C1 segment of cervical spinal cord (tissue), 14 donors: Measurements from ENCODE around the gene PRDM10.
"Not testable (repeated sequence)": the region's sequence is repeated elsewhere in the genome, so short reads cannot be mapped to it uniquely, and the experiment has no call there.

Experiments used
- DNase-seq, 14 donors: peaks; one replicate each; lab custom pipeline; 2025; lab: John Stamatoyannopoulos, UW

Gene PRDM10

GRCh38 chr11:130015846-130016245, 13.2 kb upstream of the PRDM10 start:
- not testable (repeated sequence) for DNase-seq

DNA sequence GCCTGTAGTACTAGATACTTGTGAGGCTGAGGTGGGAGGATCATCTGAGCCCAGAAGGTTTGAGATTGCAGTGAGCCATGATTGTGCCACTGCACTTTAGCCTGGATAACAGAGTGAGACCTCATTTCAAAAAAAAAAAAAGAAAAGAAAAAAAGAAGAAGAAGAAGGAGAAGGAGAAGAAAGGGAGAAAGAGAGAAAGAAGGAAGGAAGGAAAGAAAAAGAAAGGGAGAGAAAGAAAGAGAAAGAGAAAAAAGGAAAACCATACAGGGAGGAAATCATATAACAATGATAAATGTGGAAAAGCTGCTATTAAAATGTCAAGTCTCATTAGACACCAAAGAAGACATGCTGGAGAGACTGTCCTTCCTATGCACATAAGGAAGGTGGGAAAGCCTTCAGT, 5.7 kb upstream of the PRDM10 start:
- no peak for DNase-seq

- no peak for DNase-seq
Observed at GRCh38 chr11:130006929-130007328, 4.3 kb upstream of the PRDM10 start.

DNA sequence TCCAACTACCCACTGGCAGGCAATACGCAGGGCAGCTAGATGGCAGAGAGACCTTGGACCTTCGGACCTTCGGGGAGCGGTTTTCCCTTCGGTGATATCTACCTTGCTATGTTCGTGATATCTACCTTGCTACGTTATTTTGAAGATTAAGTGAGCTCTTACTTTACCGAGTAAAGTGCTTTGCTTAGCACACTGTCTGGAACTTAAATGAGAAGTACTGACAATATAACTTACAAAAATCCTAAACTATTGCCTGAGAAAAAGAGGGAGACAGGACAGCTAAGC, 1.0 kb upstream of the PRDM10 start:
- peak in 1 of 14 donors; percentile 64 for DNase-seq

DNA sequence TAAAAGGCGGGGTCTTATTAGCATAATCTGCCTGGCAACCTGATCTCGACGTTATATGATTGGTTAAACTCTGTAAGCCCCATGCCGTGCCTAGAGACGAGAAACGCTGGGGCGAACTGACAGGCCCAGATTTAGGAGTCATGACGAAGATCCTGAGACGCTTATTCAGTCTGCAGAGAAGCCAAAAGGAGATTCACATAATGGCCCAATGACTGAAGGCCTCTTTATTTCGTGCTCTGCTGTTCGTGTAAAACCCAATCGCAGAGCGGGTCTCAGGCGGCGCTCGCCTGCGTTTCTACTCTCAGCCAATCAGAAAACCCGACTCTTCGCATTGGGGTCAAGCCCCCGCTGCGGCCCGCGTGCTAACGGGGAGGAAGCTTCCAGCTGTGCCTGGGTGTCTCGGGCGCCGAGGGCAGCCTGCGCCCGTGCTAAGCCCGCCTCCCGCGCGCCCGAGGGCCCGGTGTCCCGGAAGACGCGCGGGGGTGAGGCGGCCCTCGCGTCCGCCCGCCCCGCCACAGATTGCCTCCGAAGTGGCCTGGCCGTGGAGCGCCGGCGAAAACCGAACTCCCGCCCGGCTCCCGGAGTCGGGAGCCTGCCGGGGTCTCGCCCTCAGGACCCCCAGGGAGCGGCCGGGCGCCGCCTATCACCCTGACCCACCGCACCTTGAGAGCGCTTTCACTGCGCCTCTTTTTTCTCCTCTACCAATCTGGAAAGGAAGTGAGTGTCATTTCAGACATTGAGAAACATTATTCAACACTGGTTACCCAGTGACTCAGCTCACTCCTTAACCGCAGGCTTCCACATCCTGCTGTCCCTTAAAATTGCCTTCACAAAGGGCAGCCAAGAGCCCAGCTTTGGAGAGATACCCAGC, 446 bp upstream of the PRDM10 start:
- peak; percentile 76 to 99 (median 98) for DNase-seq

DNA sequence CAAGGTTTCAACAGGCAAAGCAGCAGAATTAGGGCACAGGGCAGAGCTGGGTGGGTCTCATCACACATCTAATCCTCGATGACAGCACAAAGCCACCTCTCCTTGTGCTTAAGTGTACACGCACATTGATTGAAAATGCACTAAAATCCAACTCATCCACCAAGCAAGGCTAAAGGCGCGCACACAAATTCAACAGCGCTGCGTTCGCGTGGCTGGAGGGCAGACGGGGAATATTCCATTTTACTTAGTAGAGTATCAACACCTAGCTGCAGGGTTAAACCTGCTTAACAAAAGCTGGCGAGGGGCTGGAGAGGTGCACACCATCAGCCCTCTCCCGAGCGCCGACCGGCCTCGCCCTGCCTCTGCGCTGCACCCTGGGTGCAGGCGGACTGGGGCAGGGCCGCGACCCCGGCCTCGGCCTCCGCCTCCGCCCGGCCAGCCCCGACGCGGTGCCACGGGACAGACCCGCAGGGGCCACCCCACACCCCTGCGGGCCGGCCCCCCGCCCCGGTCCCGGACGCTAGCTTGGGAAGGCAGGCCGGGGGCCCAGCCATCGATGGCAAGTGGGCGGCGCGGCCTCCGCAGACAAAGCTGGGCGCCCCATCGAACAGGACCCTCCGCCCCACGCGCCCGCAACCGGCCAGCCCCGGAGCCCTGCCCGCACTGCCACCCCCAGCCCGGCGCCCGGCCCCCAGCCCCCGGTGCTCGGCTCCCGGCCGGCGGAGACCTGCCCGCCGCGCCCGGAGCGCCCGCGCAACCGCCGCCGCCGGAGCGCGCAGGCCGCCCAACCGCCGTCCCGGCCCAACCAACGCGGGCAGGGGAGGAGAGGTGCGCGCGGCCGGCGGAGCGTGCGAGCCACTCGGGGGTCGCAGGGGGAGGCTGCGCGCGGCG, 929 bp downstream of the PRDM10 start:
- peak in 10 of 14 donors; percentile 10 to 74 (median 61) for DNase-seq

GRCh38 chr11:130000552-130001176, 2.0 kb downstream of the PRDM10 start:
- DNase-seq: no peak

- DNase-seq: no peak
Observed at GRCh38 chr11:129999407-129999806, 3.2 kb downstream of the PRDM10 start.

GRCh38 chr11:129998905-129999304, 3.7 kb downstream of the PRDM10 start:
- no peak for DNase-seq

DNA sequence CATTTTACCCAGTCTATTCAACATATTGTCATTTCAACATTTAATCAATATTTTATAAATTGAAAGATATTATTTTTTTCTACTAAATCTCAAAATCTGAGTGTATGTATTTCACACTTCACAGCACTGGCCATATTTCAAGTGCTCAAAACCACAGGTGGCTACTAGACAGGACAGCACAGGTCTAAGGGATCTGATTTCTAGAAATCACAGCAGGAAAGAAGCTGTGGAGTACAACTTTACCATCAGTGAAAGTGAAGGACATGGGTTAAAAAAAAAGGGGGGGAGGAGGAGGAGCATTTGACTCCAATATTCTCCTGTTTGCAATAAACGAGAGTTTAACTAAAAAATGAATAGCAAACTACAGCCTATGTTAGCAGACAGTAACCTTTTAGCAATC, 4.5 kb downstream of the PRDM10 start:
- no peak for DNase-seq

DNA sequence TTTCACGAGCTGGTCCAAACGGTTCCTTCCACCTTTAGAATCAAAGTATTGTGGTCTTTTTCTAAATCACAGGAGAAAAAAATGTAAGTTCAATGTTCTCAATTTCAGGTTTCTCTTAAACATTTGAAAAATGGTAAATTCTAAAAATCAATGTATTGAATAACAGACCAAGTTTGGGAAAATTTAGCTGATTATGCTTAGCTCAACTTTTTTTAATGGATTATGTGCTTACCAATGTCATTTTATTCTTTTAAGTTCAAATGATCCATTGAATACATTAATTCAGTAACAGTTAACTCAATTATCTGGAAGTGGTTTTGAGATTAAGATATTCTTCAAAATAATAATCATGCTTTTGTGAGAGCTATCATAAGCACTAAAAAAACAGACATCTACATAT, 5.1 kb downstream of the PRDM10 start:
- DNase-seq: no peak

- DNase-seq: no peak
Observed at GRCh38 chr11:129996113-129996870, 6.3 kb downstream of the PRDM10 start.

GRCh38 chr11:129995163-129995562, 7.5 kb downstream of the PRDM10 start:
- no peak for DNase-seq

DNA sequence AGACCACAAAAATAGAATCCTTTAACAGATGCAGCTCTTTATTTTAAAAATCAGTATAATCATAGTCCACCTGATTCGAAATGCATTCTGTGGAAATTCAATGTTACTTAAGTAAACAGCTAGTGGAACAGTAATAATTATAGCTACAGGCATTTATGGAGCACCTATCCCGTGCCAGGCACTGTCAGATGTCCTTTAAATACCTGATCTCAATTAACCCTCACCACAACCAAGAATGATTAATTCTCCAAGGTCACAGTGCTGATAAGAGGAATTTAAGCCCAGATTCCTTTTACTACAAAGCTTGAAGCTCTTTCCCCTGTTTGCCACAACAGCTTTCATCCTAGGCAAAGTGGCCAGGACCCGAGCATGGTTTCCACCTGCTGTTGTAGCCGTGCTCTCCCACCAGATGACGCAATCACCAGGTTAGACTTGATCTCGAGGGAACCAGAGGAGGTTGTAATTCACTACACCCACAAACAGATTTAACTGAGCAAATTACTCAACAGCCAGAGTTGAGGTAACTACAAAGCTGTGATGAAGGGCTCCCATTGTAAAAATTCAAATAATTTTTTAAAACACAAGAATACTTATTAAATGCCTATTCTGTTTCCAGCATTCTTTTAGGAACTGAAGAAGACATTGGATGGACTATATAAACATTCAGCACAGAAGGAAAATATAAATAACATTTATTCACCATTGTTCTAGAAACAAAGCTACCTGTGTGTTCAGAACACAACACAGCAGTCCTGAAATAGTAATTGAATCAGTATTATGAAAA, 10.3 kb downstream of the PRDM10 start:
- DNase-seq: peak in 1 of 14 donors; percentile 77

DNA sequence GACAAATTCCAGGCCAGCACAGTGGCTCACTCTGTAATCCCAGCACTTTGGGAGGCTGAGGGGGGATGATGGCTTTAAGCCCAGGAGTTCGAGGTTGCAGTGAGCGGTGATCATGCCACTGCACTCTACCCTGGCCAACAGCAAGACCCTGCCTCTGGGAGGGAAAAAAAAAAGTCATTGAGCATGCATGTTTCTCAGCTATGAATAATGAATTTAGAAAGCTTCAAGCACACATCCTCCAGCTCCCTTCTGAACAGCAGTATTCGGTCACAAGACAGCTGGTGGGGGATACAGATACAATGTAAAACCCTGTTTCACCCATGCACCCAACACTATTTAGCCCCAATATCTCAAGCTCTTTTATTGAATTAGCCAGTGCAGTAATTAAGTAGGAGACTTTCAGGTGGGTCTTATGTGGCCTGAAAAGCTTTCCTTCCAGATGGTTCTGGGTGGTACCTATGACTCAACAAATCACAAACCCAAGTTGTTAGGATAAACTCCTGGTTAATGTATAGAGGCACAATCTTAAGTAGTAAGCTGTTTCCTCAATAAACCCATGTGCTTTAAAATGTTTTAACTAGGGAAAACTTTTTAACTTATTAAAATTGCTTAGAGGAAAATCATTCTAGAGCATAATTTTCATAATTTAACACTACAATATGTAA, 13.4 kb downstream of the PRDM10 start:
- DNase-seq: no peak

GRCh38 chr11:129987950-129988349, 14.7 kb downstream of the PRDM10 start:
- DNase-seq: no peak

- DNase-seq: no peak
Observed at GRCh38 chr11:129985823-129986222, 16.8 kb downstream of the PRDM10 start.

- DNase-seq: no peak
Observed at GRCh38 chr11:129980086-129980485, 22.5 kb downstream of the PRDM10 start.

DNA sequence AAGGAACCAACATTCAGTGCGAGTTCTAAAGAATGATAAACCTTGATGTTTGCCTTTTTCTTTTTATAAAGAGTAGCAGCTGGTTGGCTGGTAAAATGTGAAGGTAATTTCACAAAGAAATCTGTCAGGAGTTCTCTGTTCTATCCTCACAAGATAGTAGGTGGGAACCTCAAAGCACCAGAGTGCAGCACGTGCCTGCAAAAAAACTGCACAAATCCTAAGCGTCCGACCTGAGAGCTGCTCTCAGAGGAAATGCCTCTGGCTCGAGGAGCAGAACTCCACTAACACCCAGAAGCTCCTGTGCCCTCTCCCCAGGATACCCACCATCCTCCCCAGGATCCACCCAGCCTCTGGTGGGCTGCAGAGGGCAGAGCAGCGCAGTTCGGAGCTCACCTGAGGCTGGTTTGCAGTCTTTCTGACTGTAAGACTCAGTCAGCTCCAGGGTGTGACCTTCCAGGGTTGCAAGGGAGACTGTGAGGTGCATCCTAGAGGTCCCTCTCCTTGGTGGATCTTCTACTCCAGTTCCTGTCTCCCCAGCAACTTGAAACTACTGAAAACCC, 23.5 kb downstream of the PRDM10 start:
- no peak for DNase-seq

- no peak for DNase-seq
Observed at GRCh38 chr11:129978447-129978846, 24.2 kb downstream of the PRDM10 start.
